ENCODE measurements around the gene DLX3.

Gene DLX3

DNA sequence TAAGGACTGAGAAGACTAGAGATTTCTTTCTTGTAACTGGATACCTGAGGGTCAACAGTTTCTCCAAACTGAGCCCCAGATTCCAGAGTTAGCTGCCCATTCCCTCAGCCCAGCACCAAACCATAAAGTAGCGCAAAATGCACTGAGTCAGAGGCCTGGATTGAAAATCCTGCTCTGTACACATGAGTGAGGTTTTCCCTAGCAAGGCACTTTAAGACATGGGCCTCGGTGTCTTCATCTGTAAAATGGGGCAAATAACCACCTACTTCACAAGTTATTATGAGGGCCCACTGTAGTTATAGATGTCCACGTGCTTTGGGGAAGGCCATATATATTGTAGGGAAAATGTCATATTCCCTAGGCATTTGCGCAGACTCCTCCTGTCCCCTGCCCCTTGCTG lies 36.3 kb downstream of the DLX3 start:
- Histone ChIP-seq H3K4me3 (ENCODE audit: insufficient read depth, low read length, poor library complexity, severe bottlenecking) (no peak overlapping the region), H3K79me2 (ENCODE audit: insufficient read depth, low read length) (no peaks in the 10 kb centered on the region), H3F3A (ENCODE audit: insufficient read depth) (no peaks in the 10 kb centered on the region), H3K9ac (ENCODE audit: low read length) (no peak overlapping the region), H3K9me3 (ENCODE audit: insufficient read depth, low read length) (no peaks in the 10 kb centered on the region), H3K36me3 (ENCODE audit: low read length) (no peaks in the 10 kb centered on the region), H4K20me1 (ENCODE audit: low read depth, low read length) (no peaks in the 10 kb centered on the region), H2AFZ (ENCODE audit: low read depth, low read length, severe bottlenecking) (no peak overlapping the region), H3K9me2 (replicated peaks; ENCODE audit: insufficient read depth, low read length) (no peaks in the 10 kb centered on the region), H3K27me3 (ENCODE audit: low read length) (no peaks in the 10 kb centered on the region), H3K4me2 (ENCODE audit: low read depth, low read length, poor library complexity, severe bottlenecking) (no peak overlapping the region), H3K27ac (ENCODE audit: low read depth, low read length) (no peak overlapping the region)
- no peak for TF ChIP-seq CTCF (IDR thresholded peaks at IDR 0.05; ENCODE audit: insufficient read depth, low read length, poor library complexity, severe bottlenecking)
- no peak for TF ChIP-seq EZH2phosphoT487 (conservative IDR thresholded peaks at IDR 0.05; ENCODE audit: low read length)

DNA sequence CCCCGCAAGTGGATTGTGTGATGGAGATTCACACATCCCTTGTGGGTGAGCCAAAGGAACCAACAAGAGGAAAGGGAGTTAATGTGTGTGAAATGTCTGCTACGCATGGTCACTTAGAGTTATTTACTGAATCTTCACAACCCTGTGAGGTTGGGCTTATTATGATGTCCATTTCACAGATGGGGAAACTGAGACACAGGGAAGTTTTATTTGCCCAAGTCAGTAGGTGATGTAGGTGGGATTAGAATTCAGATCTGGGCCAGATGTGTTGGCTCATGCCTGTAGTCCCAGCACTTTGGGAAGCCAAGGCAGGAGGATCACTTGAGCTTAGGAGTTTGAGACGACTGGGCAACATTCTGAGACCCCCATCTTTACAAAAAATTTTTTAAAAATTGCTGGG lies 37.7 kb downstream of the DLX3 start:
- H2AFZ ChIP-seq (ENCODE audit: low read depth, low read length, severe bottlenecking): no peak overlapping the region
- no peaks in the 10 kb centered on the region for H3K36me3 ChIP-seq (ENCODE audit: low read length)
- no peak overlapping the region for H3K4me3 ChIP-seq (ENCODE audit: insufficient read depth, low read length, poor library complexity, severe bottlenecking)
- H3K4me2 ChIP-seq (ENCODE audit: low read depth, low read length, poor library complexity, severe bottlenecking): no peak overlapping the region
- H3K9me3 ChIP-seq (ENCODE audit: insufficient read depth, low read length): no peaks in the 10 kb centered on the region
- no peak overlapping the region for H3K27ac ChIP-seq (ENCODE audit: low read depth, low read length)
- H3F3A ChIP-seq (ENCODE audit: insufficient read depth): no peaks in the 10 kb centered on the region
- no peaks in the 10 kb centered on the region for H4K20me1 ChIP-seq (ENCODE audit: low read depth, low read length)
- no peaks in the 10 kb centered on the region for H3K27me3 ChIP-seq (ENCODE audit: low read length)
- no peak overlapping the region for H3K9ac ChIP-seq (ENCODE audit: low read length)
- no peaks in the 10 kb centered on the region for H3K79me2 ChIP-seq (ENCODE audit: insufficient read depth, low read length)
- TF ChIP-seq EZH2phosphoT487 (conservative IDR thresholded peaks at IDR 0.05; ENCODE audit: low read length) (no peak), CTCF (IDR thresholded peaks at IDR 0.05; ENCODE audit: insufficient read depth, low read length, poor library complexity, severe bottlenecking) (no peak)
- no peaks in the 10 kb centered on the region for H3K9me2 ChIP-seq (replicated peaks; ENCODE audit: insufficient read depth, low read length)

- Histone ChIP-seq H3K9ac (ENCODE audit: low read length) (no peak overlapping the region), H3K9me3 (ENCODE audit: insufficient read depth, low read length) (no peaks in the 10 kb centered on the region), H3K36me3 (ENCODE audit: low read length) (no peaks in the 10 kb centered on the region), H3F3A (ENCODE audit: insufficient read depth) (no peaks in the 10 kb centered on the region), H4K20me1 (ENCODE audit: low read depth, low read length) (no peaks in the 10 kb centered on the region), H3K4me2 (ENCODE audit: low read depth, low read length, poor library complexity, severe bottlenecking) (no peak overlapping the region), H3K79me2 (ENCODE audit: insufficient read depth, low read length) (no peaks in the 10 kb centered on the region), H3K27me3 (ENCODE audit: low read length) (no peaks in the 10 kb centered on the region), H2AFZ (ENCODE audit: low read depth, low read length, severe bottlenecking) (no peak overlapping the region), H3K9me2 (replicated peaks; ENCODE audit: insufficient read depth, low read length) (no peaks in the 10 kb centered on the region), H3K4me3 (ENCODE audit: insufficient read depth, low read length, poor library complexity, severe bottlenecking) (no peak overlapping the region), H3K27ac (ENCODE audit: low read depth, low read length) (no peak overlapping the region)
- no peak for TF ChIP-seq CTCF (IDR thresholded peaks at IDR 0.05; ENCODE audit: insufficient read depth, low read length, poor library complexity, severe bottlenecking)
Observed at GRCh38 chr17:49956780-49957179, 38.2 kb downstream of the DLX3 start.

DNA sequence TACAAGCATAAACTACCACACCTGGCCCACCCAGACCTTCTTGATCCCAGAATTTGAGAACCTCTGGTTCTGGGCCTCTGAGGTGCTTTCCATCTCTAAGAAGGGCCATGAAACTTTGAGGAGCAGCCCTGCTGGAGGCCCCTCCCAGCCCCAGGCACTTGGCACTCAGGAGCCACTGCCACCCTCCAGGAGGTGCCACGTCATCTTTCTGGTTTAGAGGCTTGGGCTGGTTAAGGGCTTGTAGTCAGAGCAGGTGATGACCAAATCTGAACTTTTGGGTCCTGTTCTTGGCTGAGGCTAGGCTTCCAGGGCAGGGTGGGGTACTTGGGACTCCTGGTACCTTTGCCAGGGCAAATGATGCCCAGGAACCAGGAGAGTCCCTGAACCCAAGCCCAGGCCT lies 39.9 kb downstream of the DLX3 start:
- Histone ChIP-seq H3K27ac (ENCODE audit: low read depth, low read length) (no peak overlapping the region), H3K79me2 (ENCODE audit: insufficient read depth, low read length) (no peaks in the 10 kb centered on the region), H3K9me2 (replicated peaks; ENCODE audit: insufficient read depth, low read length) (no peaks in the 10 kb centered on the region), H3K9me3 (ENCODE audit: insufficient read depth, low read length) (no peaks in the 10 kb centered on the region), H3K4me3 (ENCODE audit: insufficient read depth, low read length, poor library complexity, severe bottlenecking) (no peak overlapping the region), H3K4me2 (ENCODE audit: low read depth, low read length, poor library complexity, severe bottlenecking) (no peak overlapping the region), H3K9ac (ENCODE audit: low read length) (no peak overlapping the region), H3K36me3 (ENCODE audit: low read length) (no peaks in the 10 kb centered on the region), H2AFZ (ENCODE audit: low read depth, low read length, severe bottlenecking) (no peak overlapping the region), H3F3A (ENCODE audit: insufficient read depth) (no peaks in the 10 kb centered on the region), H3K27me3 (ENCODE audit: low read length) (no peaks in the 10 kb centered on the region), H4K20me1 (ENCODE audit: low read depth, low read length) (no peaks in the 10 kb centered on the region)
- TF ChIP-seq EZH2phosphoT487 (conservative IDR thresholded peaks at IDR 0.05; ENCODE audit: low read length) (no peak), CTCF (IDR thresholded peaks at IDR 0.05; ENCODE audit: insufficient read depth, low read length, poor library complexity, severe bottlenecking) (no peak)

All from SU-DHL-6 (cell line).